Measurements from ENCODE around the gene ENAH.

DNA sequence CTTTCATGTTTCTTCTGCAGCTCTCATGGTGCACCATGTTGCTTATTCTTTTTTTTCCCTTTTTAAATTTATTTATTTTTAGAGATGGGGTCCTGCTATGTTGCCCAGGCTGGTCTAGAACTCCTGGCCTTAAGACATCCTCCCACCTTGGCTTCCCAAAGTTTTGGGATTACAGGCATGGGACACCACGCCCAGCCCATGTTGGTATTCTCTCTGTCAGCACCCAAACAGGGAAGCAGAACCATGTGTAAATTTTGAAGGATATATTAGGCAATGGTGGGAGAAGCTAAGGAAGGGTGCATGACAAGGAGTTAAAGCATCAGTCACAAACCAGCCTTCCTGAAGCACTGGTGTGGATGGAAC is 39.6 kb upstream of the ENAH start:
- TF ChIP-seq, protein P1, sequence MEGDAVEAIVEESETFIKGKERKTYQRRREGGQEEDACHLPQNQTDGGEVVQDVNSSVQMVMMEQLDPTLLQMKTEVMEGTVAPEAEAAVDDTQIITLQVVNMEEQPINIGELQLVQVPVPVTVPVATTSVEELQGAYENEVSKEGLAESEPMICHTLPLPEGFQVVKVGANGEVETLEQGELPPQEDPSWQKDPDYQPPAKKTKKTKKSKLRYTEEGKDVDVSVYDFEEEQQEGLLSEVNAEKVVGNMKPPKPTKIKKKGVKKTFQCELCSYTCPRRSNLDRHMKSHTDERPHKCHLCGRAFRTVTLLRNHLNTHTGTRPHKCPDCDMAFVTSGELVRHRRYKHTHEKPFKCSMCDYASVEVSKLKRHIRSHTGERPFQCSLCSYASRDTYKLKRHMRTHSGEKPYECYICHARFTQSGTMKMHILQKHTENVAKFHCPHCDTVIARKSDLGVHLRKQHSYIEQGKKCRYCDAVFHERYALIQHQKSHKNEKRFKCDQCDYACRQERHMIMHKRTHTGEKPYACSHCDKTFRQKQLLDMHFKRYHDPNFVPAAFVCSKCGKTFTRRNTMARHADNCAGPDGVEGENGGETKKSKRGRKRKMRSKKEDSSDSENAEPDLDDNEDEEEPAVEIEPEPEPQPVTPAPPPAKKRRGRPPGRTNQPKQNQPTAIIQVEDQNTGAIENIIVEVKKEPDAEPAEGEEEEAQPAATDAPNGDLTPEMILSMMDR (conservative IDR thresholded peaks at IDR 0.05; ENCODE audit: low read length): no peak
- no peak for TF ChIP-seq EZH2phosphoT487 (IDR thresholded peaks at IDR 0.05; ENCODE audit: borderline replicate concordance)
